RWPE2 (cell line): ENCODE results near the gene PSME3.

ENCODE experiments used
- ATAC-seq: fragments of 200-7000 bp; cut with Tn5 transposase; 3 replicates; pipeline ENCODE4 v1.9.1; 2021; ENCODE audit warnings: low read depth
- DNase-seq: peaks from one replicate; pipeline ENCODE4 v3.0.0-alpha.2; 2020; ENCODE audit warnings: low spot score
- H3K27ac ChIP-seq: fragments of 450-650 bp; 2 replicates; pipeline ENCODE4 v1.5.1; 2017; ENCODE audit warnings: mild to moderate bottlenecking; ENCODE audit not compliant: poor library complexity, severe bottlenecking
- H3K27me3 ChIP-seq: fragments of 250-450 bp; sonication (Bioruptor Pico); 2 replicates; pipeline ENCODE4 v1.5.1; 2021; ENCODE audit warnings: mild to moderate bottlenecking, moderate library complexity; ENCODE audit not compliant: insufficient read depth, poor library complexity, severe bottlenecking
- H3K36me3 ChIP-seq: fragments of 250-450 bp; sonication (Bioruptor Pico); 2 replicates; pipeline ENCODE4 v1.5.1; 2020; ENCODE audit warnings: low read depth, mild to moderate bottlenecking, moderate library complexity
- H3K4me1 ChIP-seq: fragments of 250-450 bp; sonication (Bioruptor Pico); 2 replicates; pipeline ENCODE4 v1.5.1; 2021; ENCODE audit warnings: mild to moderate bottlenecking, moderate library complexity; ENCODE audit not compliant: insufficient read depth, poor library complexity, severe bottlenecking
- H3K4me3 ChIP-seq: fragments of 250-450 bp; sonication (Bioruptor Pico); 2 replicates; pipeline ENCODE4 v1.5.1; 2021; ENCODE audit warnings: mild to moderate bottlenecking, moderate library complexity; ENCODE audit not compliant: severe bottlenecking
- H3K9me3 ChIP-seq: fragments of 250-450 bp; sonication (Bioruptor Pico); 2 replicates; pipeline ENCODE4 v1.5.1; 2021; ENCODE audit warnings: mild to moderate bottlenecking, moderate library complexity; ENCODE audit not compliant: severe bottlenecking
- CTCF ChIP-seq: fragments of 450-650 bp; IDR thresholded peaks from one replicate; pipeline ENCODE4 v1.5.1; 2017; ENCODE audit warnings: mild to moderate bottlenecking, moderate library complexity; ENCODE audit not compliant: poor library complexity, severe bottlenecking

Gene PSME3

GRCh38 chr17:42804918-42805367 lies 28.3 kb upstream of the PSME3 start:
- H3K4me1 ChIP-seq, result no peaks in the 10 kb centered on the region
- TF ChIP-seq CTCF, result no peak
- H3K27ac ChIP-seq, result no peak overlapping the region
- peaks cover 5% of the 10 kb centered on the region for H3K36me3 ChIP-seq
- no peaks in the 10 kb centered on the region for H3K27me3 ChIP-seq
- no peaks in the 10 kb centered on the region for H3K9me3 ChIP-seq
- no peak overlapping the region for H3K4me3 ChIP-seq
- no peak for ATAC-seq
- no peak for DNase-seq

- Histone ChIP-seq H3K36me3 (peaks cover 18% of the 10 kb centered on the region), H3K9me3 (no peaks in the 10 kb centered on the region), H3K4me1 (no peaks in the 10 kb centered on the region), H3K27me3 (no peaks in the 10 kb centered on the region), H3K4me3 (no peak overlapping the region), H3K27ac (no peak overlapping the region)
- TF ChIP-seq CTCF, result no peak
- ATAC-seq (no peak), DNase-seq (no peak)
Measured at GRCh38 chr17:42806249-42806648, 26.9 kb upstream of the PSME3 start.

- ATAC-seq, result peak; percentile 76
- no peak for DNase-seq
- H3K9me3 ChIP-seq, result no peaks in the 10 kb centered on the region
- H3K4me1 ChIP-seq, result no peaks in the 10 kb centered on the region
- no peak for TF ChIP-seq CTCF
- no peaks in the 10 kb centered on the region for H3K27me3 ChIP-seq
- peaks cover 39% of the 10 kb centered on the region for H3K36me3 ChIP-seq
- H3K27ac ChIP-seq, result no peak overlapping the region
- H3K4me3 ChIP-seq, result no peak overlapping the region
Measured at GRCh38 chr17:42809250-42809649, 23.9 kb upstream of the PSME3 start.

GRCh38 chr17:42814633-42815399 lies 18.4 kb upstream of the PSME3 start:
- TF ChIP-seq CTCF, result no peak
- H3K36me3 ChIP-seq, result peaks cover 90% of the 10 kb centered on the region
- H3K9me3 ChIP-seq, result no peaks in the 10 kb centered on the region
- no peaks in the 10 kb centered on the region for H3K27me3 ChIP-seq
- DNase-seq (no peak), ATAC-seq (peak; percentile 27; the same call in 1 of the 3 replicates)
- H3K4me3 ChIP-seq, result no peak overlapping the region
- peaks cover 4% of the 10 kb centered on the region for H3K4me1 ChIP-seq
- peak overlapping the region; percentile 61 for H3K27ac ChIP-seq

GRCh38 chr17:42817866-42818265 lies 15.3 kb upstream of the PSME3 start:
- H3K4me3 ChIP-seq, result no peak overlapping the region
- H3K9me3 ChIP-seq, result no peaks in the 10 kb centered on the region

More at GRCh38 chr17:42817866-42818265, 15.3 kb upstream of the PSME3 start:
- DNase-seq (no peak), ATAC-seq (no peak)
- TF ChIP-seq CTCF, result no peak
- no peak overlapping the region for H3K27ac ChIP-seq
- H3K4me1 ChIP-seq, result peaks cover 5% of the 10 kb centered on the region
- H3K36me3 ChIP-seq, result peaks cover 99% of the 10 kb centered on the region
- no peaks in the 10 kb centered on the region for H3K27me3 ChIP-seq
